Measurements from ENCODE around the gene NYAP1. TPM values are rescaled to one million over a fixed set of nuclear protein-coding genes. Genes with fewer than 3 reads are reported as not detected.

NYAP1 gene
- total and polyA plus RNA-seq, 2 of the 8 experiments (the other 6 are each of a cell fraction or from before 2014, with no cell fraction given): 1.9 to 4.6 TPM

- H3K27ac ChIP-seq (ENCODE audit: low read depth, low read length): no peak overlapping the region
- H3K56ac ChIP-seq (replicated peaks; ENCODE audit: insufficient read length, low read depth, low read length): no peak overlapping the region
- peaks cover 0 to 3% (median 0%) of the 10 kb centered on the region in 4 experiments; a peak in 1 of 8 replicates for H3K36me3 ChIP-seq (ENCODE audit: control insufficient read depth in 2 of 4, insufficient read depth in 4 of 4, low read length in 3 of 4)
- H3K23ac ChIP-seq (ENCODE audit: insufficient read length): no peak overlapping the region
- no peak for DNase-seq (ENCODE audit: low read depth in 1 of 2, low spot score in 2 of 2)
- no peaks in the 10 kb centered on the region for H3K9me3 ChIP-seq (ENCODE audit: insufficient read depth in 2 of 2, low read depth in 1 of 2, low read length in 1 of 2)
- H4K8ac ChIP-seq (ENCODE audit: extremely low read depth, insufficient read depth, low read length): no peak overlapping the region
- H4K91ac ChIP-seq (replicated peaks; ENCODE audit: insufficient read length, low read length): no peak overlapping the region
- no peak overlapping the region for H2BK120ac ChIP-seq (replicated peaks; ENCODE audit: low read depth, low read length)
- H3K4ac ChIP-seq (replicated peaks; ENCODE audit: insufficient read length, low read depth, low read length): no peak overlapping the region
- H2BK12ac ChIP-seq (ENCODE audit: low read depth, low read length): no peak overlapping the region
- H3K4me3 ChIP-seq (ENCODE audit: extremely low read depth in 1 of 4, insufficient read depth in 2 of 4, low read depth in 3 of 4, low read length in 4 of 4): no peak overlapping the region
- no peaks in the 10 kb centered on the region for H4K20me1 ChIP-seq (replicated peaks in 1 of 2; ENCODE audit: control insufficient read depth in 1 of 2, insufficient read depth in 2 of 2, low read length in 2 of 2)
- H3K18ac ChIP-seq (ENCODE audit: extremely low read depth, low read length): no peak overlapping the region; the same call in 1 of the 2 replicates
- no peak overlapping the region for H4K5ac ChIP-seq (ENCODE audit: insufficient read length, low read depth, low read length)
- H3K79me1 ChIP-seq (ENCODE audit: low read depth, low read length): no peaks in the 10 kb centered on the region; the same call in 1 of the 2 replicates
- peak overlapping the region in 1 of 2 experiments; percentile 34; a peak in 2 of 4 replicates for H3K4me2 ChIP-seq (ENCODE audit: insufficient read depth in 1 of 2, low read depth in 2 of 2, low read length in 2 of 2)
- H2AK5ac ChIP-seq (ENCODE audit: low read depth, low read length): 0 out of 2 replicates have a peak overlapping the region, but pooled peaks have one; percentile 24
- H2BK5ac ChIP-seq (ENCODE audit: low read depth, low read length): no peak overlapping the region
- POLR2A ChIA-PET (ENCODE audit: partially characterized antibody): interaction anchor here (4.3 kb wide), 1 partner anchor 47 kb away, joined by 20 read pairs; the partner anchor contains the start of genes MEPCE and ZCWPW1
- no peak for TF ChIP-seq SIRT6 (IDR thresholded peaks at IDR 0.05; ENCODE audit: low read length)
- TF ChIP-seq E2F6 (IDR thresholded peaks at IDR 0.05): no peak
- TF ChIP-seq SAP30 (IDR thresholded peaks at IDR 0.05; ENCODE audit: insufficient read depth, insufficient replicate concordance, low read length): no peak
- no peak for TF ChIP-seq SUZ12 (IDR thresholded peaks at IDR 0.05; ENCODE audit: low read length)
- TF ChIP-seq YY1 (IDR thresholded peaks at IDR 0.05; ENCODE audit: low read depth, low read length): no peak
- no peak for TF ChIP-seq JUN (IDR thresholded peaks at IDR 0.05; ENCODE audit: low read depth, low read length)
- no peak for TF ChIP-seq SIX5 (IDR thresholded peaks at IDR 0.05; ENCODE audit: low read depth, low read length)
- TF ChIP-seq RXRA (IDR thresholded peaks at IDR 0.05; ENCODE audit: insufficient read depth, low read depth, low read length): no peak
- TF ChIP-seq POU5F1 (IDR thresholded peaks at IDR 0.05; ENCODE audit: low read depth, low read length): no peak
- no peak for FAIRE-seq
- 69% methylated on average over 7 of the region's 9 CpGs; no CpG with 5 or more reads in 1 of the 2 experiments for WGBS, 2 experiments (ENCODE audit: extremely low coverage in 1 of 2, insufficient coverage in 1 of 2, insufficient read length in 1 of 2, insufficient replicate concordance in 2 of 2, low coverage in 1 of 2, low lambda C conversion rate in 2 of 2, missing lambda C conversion rate in 1 of 2)
- H2BK15ac ChIP-seq (ENCODE audit: low read length): no peak overlapping the region
- H3K9ac ChIP-seq (replicated peaks in 1 of 4; ENCODE audit: extremely low read depth in 1 of 4, low read depth in 3 of 4, low read length in 3 of 4): no peak overlapping the region
- peaks cover 0 to 17% (median 8%) of the 10 kb centered on the region in 4 experiments; a peak in 6 of 7 replicates for H3K4me1 ChIP-seq (replicated peaks in 1 of 4; ENCODE audit: control insufficient read depth in 3 of 4, insufficient read depth in 4 of 4, low read length in 3 of 4)
- H2AFZ ChIP-seq (ENCODE audit: low read length): no peak overlapping the region
- CTCF ChIA-PET (ENCODE audit: partially characterized antibody): interaction anchor here (0.7 to 11.3 kb wide), 11 partner anchors 10 to 873 kb away, joined by 3 to 152 read pairs (median 4); partner anchors contain the start of gene SPACDR
- peaks cover 3% of the 10 kb centered on the region; the same call in 1 of the 2 replicates for H3K23me2 ChIP-seq (ENCODE audit: low read depth, low read length)
- no peaks in the 10 kb centered on the region for H3K79me2 ChIP-seq (ENCODE audit: control insufficient read depth in 1 of 2, insufficient read depth in 2 of 2, low read length in 2 of 2)
- no peak overlapping the region for H2BK20ac ChIP-seq (ENCODE audit: low read length)
- H3K14ac ChIP-seq (ENCODE audit: insufficient read length): no peak overlapping the region
- no peaks in the 10 kb centered on the region for H3K27me3 ChIP-seq (replicated peaks in 1 of 4; ENCODE audit: control insufficient read depth in 3 of 4, extremely low read depth in 1 of 4, insufficient read depth in 3 of 4, low read length in 3 of 4)
Observed at GRCh38 chr7:100475549-100475948, 8.2 kb upstream of the NYAP1 start.

All from H1 (cell line).